ENCODE results near the gene FRMD5.
"Not testable (repeated sequence)": the region's sequence is repeated elsewhere in the genome, so short reads cannot be mapped to it uniquely, and the experiment has no call there.

FRMD5 gene

DNA sequence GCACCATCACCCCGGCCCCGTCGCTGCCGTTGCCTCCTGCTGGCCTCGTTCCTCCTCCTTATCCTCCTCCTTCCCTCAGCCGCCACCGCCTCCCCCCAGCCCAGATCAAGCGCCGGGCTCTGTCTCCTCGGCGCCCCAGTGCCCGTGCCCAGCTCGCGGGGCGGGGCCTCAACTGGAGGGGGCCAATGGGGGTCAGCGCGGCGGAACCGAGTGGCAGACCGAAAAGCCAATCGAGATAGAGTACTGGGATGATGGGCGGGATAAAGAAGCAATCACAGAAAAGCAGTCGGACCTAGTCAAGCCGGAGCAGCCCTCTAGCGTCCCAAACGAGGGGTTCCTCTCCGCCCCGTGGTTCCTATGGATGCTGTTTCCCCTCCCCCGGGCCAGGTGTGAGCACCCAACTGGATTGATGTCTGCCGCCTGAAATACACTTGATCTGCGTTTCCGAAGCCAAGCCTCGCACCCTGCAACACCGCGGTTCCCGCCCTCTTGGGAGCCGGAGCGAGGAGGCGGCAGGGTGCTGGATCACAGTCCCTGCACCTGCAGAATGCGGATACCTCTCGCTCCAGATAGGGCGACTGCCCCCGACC is at the start of gene FRMD5:
TSS of gene FRMD5 (minus strand) at position 121 of the 590 bp plus-strand sequence.
- DNase-seq (ENCODE audit: low read depth in 3 of 3, low spot score in 1 of 3): peak; percentile 59 to 73 (median 73)

GRCh38 chr15:44243829-44244228 is 48.8 kb upstream of the FRMD5 start:
- DNase-seq (ENCODE audit: low read depth in 3 of 3, low spot score in 1 of 3): no peak

- DNase-seq (ENCODE audit: low read depth in 3 of 3, low spot score in 1 of 3): no peak
Observed at GRCh38 chr15:44243141-44243540, 48.1 kb upstream of the FRMD5 start.

- no peak for DNase-seq (ENCODE audit: low read depth in 3 of 3, low spot score in 1 of 3)
Observed at GRCh38 chr15:44231842-44232241, 36.8 kb upstream of the FRMD5 start.

- DNase-seq (ENCODE audit: low read depth in 3 of 3, low spot score in 1 of 3): not testable (repeated sequence)
Observed at GRCh38 chr15:44229301-44229700, 34.2 kb upstream of the FRMD5 start.

- DNase-seq (ENCODE audit: low read depth in 3 of 3, low spot score in 1 of 3): no peak
Observed at GRCh38 chr15:44227584-44227983, 32.5 kb upstream of the FRMD5 start.

GRCh38 chr15:44227001-44227400 is 31.9 kb upstream of the FRMD5 start:
- not testable (repeated sequence) for DNase-seq (ENCODE audit: low read depth in 3 of 3, low spot score in 1 of 3)

GRCh38 chr15:44222478-44222877 is 27.4 kb upstream of the FRMD5 start:
- no peak for DNase-seq (ENCODE audit: low read depth in 3 of 3, low spot score in 1 of 3)

DNA sequence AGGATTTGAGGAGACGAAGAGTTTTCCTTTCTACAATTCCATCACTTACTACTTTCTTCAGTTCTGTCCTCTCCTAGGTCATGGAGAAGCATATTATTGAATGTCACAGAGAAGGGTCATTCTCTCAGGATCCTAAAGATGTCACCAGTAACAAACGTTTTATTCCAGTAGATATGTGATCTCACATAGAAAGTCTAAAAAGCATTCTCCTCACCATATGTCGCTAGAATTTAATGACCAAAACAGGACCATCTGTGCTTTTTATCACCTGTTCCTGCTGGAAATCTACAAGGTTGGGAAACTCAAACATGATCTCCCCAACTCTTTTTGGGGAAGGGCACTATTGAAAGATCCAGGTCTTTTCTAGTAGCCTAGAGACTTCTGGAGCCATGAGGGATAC is 24.0 kb upstream of the FRMD5 start:
- no peak for DNase-seq (ENCODE audit: low read depth in 3 of 3, low spot score in 1 of 3)

DNA sequence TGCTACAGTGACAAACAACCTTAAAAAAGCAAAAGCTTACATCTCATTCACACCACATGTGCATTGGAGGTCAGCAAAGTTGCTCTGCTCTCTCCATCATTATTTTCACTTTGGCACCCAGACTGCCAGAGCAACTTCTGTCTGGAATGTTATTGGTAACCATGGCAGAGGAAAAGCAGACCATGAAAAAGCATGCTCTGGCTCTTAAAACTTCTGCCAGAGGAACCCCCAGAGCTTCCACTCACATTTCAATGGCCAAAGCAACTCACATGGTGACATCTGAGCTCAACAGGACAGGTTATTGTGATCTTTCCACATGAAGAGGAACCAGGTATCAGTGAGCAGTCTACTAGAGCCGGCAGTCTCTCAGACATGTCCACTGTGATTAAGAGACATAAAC is 21.9 kb upstream of the FRMD5 start:
- DNase-seq (ENCODE audit: low read depth in 3 of 3, low spot score in 1 of 3): no peak

- no peak for DNase-seq (ENCODE audit: low read depth in 3 of 3, low spot score in 1 of 3)
Observed at GRCh38 chr15:44215594-44215993, 20.5 kb upstream of the FRMD5 start.

- no peak for DNase-seq (ENCODE audit: low read depth in 3 of 3, low spot score in 1 of 3)
Observed at GRCh38 chr15:44208956-44209355, 13.9 kb upstream of the FRMD5 start.

- no peak for DNase-seq (ENCODE audit: low read depth in 3 of 3, low spot score in 1 of 3)
Observed at GRCh38 chr15:44207643-44208042, 12.6 kb upstream of the FRMD5 start.

DNA sequence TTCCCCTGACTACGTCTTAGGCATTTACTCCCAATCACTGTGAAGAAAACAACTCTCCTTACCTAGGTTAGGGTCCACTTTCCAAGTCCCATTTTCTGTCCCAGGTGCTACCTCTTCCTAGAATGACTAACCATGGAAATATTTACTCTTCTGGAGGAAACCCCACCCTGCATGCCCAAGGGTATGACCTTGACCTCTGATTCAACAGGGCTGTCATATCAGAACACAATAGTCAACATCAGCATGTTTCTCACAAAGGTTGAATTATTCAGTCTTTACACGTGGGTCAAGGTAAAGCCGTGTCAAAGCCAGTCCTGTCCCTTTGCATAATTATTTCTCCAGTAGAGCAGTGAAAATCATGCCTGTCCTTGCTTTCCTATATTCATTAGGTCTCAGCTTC is 4.3 kb upstream of the FRMD5 start:
- no peak for DNase-seq (ENCODE audit: low read depth in 3 of 3, low spot score in 1 of 3)

- DNase-seq (ENCODE audit: low read depth in 3 of 3, low spot score in 1 of 3): peak in 2 of 3 donors; percentile 2 to 25
Observed at GRCh38 chr15:44194323-44195150, 534 bp downstream of the FRMD5 start.

DNA sequence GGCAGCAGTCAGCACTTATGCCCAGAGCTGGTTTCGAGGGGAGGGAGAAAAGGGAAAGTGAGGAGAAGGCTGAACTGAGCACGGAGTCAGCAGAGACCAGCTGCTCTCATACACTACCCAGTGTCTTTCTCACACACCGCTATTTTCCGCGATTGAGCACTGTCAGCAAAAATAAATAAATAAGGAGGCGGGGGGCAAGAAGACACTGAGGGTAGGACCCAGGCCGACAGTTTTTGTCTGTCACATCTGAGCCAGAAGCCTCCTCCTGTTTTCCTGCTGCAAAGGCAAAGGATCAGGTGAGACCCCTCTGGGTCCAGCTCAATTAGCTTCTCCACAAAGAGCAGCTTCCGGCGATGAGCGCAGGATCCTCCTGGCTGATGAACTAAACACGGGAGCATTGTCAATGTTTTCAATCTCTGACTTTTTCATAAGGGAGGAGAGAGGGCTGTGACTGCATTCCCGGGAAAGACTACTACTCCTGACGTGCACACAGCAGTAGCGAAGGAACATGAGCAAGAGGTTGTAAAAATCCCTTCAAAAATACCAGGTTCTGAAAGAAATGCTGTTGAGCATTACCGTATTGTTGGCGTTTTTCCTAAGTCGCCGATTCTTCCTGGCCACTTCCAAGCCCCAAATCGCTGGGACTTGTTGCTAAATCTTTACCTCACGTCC is 1.3 kb downstream of the FRMD5 start:
- no peak for DNase-seq (ENCODE audit: low read depth in 3 of 3, low spot score in 1 of 3)

GRCh38 chr15:44188795-44189194 is 6.3 kb downstream of the FRMD5 start:
- DNase-seq (ENCODE audit: low read depth in 3 of 3, low spot score in 1 of 3): no peak

DNA sequence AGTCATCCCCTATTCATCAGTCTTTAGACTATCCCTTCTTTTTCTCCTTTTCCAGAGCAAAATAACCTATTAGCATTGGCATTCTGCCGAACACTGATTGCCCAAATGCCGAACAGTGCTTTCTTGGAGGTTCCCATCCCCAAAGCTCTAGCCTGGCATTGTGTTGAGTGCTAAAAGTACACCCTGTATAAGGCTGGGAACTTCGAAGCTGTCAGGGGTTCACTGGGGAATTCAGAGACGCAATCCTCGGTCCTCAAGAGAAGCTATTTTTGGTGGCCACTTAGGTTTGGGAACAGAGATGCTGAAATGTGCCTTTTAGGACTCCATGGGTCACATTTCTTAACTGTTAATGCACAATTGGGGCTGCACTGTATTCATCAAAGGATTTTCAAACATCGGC is 8.4 kb downstream of the FRMD5 start:
- DNase-seq (ENCODE audit: low read depth in 3 of 3, low spot score in 1 of 3): no peak

DNA sequence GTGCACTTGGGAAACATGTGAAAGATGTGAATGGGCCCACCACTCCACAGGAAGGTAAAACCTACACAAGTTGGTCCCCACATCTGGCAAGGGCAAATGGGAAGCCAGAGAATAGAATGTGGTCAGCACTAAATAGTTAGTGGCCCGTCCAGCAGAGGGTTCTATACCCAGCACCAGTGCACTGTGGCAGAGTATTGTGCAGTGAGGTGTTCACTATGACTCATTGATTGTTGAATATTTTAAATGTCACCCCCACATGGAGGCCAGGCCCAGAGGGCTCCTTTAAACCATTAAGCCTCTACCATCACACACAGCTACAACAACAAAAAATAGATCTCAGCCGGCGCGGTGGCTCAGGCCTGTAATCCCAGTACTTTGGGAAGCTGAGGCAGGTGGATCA is 11.7 kb downstream of the FRMD5 start:
- DNase-seq (ENCODE audit: low read depth in 3 of 3, low spot score in 1 of 3): no peak

DNA sequence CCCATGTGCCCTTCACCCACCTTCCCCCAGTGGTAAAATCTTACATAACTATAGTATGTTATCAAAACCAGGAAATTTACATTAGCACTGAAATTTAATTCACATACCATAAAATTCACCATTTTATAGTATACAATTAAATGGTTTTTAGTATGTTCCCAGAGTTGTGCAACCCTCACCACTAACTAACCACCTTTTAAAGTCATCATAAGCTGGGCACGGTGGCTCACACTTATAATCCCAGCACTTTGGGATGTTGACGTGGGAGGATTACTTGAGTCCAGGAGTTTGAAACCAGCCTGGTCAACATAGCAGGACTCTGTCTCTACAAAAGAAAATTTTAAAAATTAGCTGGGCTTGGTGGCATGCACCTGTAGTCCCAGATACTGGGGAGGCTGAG is 13.7 kb downstream of the FRMD5 start:
- DNase-seq (ENCODE audit: low read depth in 3 of 3, low spot score in 1 of 3): no peak

- no peak for DNase-seq (ENCODE audit: low read depth in 3 of 3, low spot score in 1 of 3)
Observed at GRCh38 chr15:44177139-44177538, 17.9 kb downstream of the FRMD5 start.

DNA sequence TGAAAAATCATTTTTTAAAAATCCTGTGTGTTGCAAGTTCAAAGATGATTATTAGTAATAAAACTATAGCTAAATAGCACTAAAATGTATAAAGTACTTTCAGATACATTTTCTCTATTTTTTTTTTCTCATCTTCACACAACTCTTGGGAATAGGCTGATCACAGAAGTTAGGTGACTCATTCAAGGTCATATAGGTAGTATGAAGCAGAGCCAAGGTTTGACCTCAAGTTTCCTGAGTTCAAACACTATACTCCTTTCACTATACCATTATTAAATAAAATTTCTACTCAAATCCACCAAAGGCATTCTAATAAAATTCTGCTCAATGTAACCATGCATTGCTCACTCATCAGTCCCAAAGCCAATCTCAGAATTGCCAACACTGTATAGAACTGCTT is 21.3 kb downstream of the FRMD5 start:
- no peak for DNase-seq (ENCODE audit: low read depth in 3 of 3, low spot score in 1 of 3)
